WTC11 (cell line): ENCODE measurements around the gene AOAH.

ENCODE experiments used
- ATF3 ChIP-seq: sonication (generic); formaldehyde crosslinking; conservative IDR thresholded peaks from 2 replicates; pipeline ENCODE4 v1.8.1; 2022; ENCODE audit warnings: mild to moderate bottlenecking, missing genetic modification reagents
- CTCF ChIP-seq: fragments of 200-600 bp; IDR thresholded peaks from 2 replicates; pipeline ENCODE4 v1.8.0; 2022; ENCODE audit warnings: antibody characterized with exemption
- GABPB1 ChIP-seq: sonication (generic); formaldehyde crosslinking; IDR thresholded peaks from 2 replicates; pipeline ENCODE4 v1.8.1; 2023; ENCODE audit warnings: mild to moderate bottlenecking, missing genetic modification reagents
- IRF2 ChIP-seq: sonication (generic); formaldehyde crosslinking; IDR thresholded peaks from 2 replicates; pipeline ENCODE4 v1.8.0; 2022; ENCODE audit warnings: low read depth, missing genetic modification reagents, borderline replicate concordance
- MAX ChIP-seq: sonication (generic); formaldehyde crosslinking; IDR thresholded peaks from 2 replicates; pipeline ENCODE4 v1.8.0; 2022; ENCODE audit warnings: mild to moderate bottlenecking, missing genetic modification reagents
- OVOL2 ChIP-seq: fragments of 250-450 bp; sonication (Bioruptor Pico); IDR thresholded peaks from 2 replicates; pipeline ENCODE4 v1.9.0; 2021; ENCODE audit warnings: mild to moderate bottlenecking, borderline replicate concordance
- SP1 ChIP-seq: sonication (generic); formaldehyde crosslinking; conservative IDR thresholded peaks from 2 replicates; pipeline ENCODE4 v1.8.1; 2022; ENCODE audit warnings: missing genetic modification reagents

- TF ChIP-seq CTCF (no peak), IRF2 (CRISPR knock-in tag) (no peak), ATF3 (CRISPR knock-in tag) (no peak), GABPB1 (CRISPR knock-in tag) (no peak), OVOL2 (CRISPR knock-in tag) (no peak), SP1 (CRISPR knock-in tag) (no peak), MAX (no peak)
Measured at GRCh38 chr7:36535866-36536664, 188.2 kb downstream of the AOAH start.
